Keratinocyte (primary cell): ENCODE measurements around the gene LCTL.

Experiments
- EZH2 ChIP-seq: IDR thresholded peaks from one replicate; pipeline ENCODE4 v1.6.1; 2012; ENCODE audit warnings: inconsistent platforms, mild to moderate bottlenecking, low read length, moderate library complexity
- TF ChIP-seq, protein P1 (sequence below), 3 experiments: IDR thresholded peaks in 1 of 3; conservative IDR thresholded peaks in 1 of 3; optimal IDR thresholded peaks in 1 of 3; 2 replicates in 2 of 3; 3 replicates in 1 of 3; pipeline versions ENCODE3 to v1.5.1; 2011; ENCODE audit warnings: low read length in 3 of 3, mild to moderate bottlenecking in 3 of 3, moderate library complexity in 2 of 3, control low read depth in 1 of 3, inconsistent platforms in 1 of 3; ENCODE audit not compliant: insufficient read depth in 2 of 3; ENCODE audit errors: extremely low read depth in 1 of 3

DNA sequence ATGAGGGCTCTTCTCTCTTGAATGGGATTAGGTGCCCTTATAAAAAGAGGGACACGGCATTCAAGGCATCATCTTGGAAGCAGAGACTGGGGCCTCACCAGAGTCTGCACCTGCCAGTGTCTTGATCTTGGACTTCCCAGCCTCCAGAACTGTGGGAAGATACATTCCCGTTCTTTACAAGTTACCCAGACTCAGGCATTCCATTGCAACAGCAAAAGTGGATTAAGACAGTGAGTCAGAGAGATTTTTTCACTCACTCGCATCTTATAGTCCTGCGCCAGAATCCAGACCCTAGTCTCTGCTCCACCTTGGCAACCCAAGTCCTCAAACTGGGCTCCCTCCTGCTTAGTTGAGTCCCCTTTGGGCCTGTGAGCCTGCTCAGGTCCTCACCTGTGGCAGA lies 2.7 kb downstream of the LCTL start:
- TF ChIP-seq, protein P1, sequence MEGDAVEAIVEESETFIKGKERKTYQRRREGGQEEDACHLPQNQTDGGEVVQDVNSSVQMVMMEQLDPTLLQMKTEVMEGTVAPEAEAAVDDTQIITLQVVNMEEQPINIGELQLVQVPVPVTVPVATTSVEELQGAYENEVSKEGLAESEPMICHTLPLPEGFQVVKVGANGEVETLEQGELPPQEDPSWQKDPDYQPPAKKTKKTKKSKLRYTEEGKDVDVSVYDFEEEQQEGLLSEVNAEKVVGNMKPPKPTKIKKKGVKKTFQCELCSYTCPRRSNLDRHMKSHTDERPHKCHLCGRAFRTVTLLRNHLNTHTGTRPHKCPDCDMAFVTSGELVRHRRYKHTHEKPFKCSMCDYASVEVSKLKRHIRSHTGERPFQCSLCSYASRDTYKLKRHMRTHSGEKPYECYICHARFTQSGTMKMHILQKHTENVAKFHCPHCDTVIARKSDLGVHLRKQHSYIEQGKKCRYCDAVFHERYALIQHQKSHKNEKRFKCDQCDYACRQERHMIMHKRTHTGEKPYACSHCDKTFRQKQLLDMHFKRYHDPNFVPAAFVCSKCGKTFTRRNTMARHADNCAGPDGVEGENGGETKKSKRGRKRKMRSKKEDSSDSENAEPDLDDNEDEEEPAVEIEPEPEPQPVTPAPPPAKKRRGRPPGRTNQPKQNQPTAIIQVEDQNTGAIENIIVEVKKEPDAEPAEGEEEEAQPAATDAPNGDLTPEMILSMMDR (optimal IDR thresholded peaks at IDR 0.05 in 1 of 3, IDR thresholded peaks at IDR 0.05 in 1 of 3, conservative IDR thresholded peaks at IDR 0.05 in 1 of 3; ENCODE audit: extremely low read depth in 1 of 3, insufficient read depth in 2 of 3, low read length in 3 of 3), result no peak
- no peak for TF ChIP-seq EZH2
